Measurements from ENCODE around the gene ACCSL.

DNA sequence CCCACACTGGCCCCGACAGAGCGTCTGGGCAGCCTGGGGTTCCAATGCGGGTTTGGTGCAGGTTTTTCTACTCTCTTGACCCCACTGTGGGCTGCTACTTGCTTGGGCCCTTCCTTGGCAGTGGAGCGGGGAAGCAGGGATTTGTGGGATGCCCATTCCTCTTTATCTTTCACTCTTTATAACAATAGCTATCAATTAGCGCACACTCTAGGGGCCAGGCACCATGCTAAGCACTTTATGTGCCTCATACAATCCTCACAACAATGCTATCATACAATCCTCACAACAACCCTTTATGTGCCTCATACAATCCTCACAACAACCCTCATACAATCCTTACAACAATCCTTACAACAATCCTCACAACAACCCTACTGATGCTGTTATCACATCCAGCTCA lies 31.0 kb downstream of the ACCSL start:
- TF ChIP-seq, protein P1, sequence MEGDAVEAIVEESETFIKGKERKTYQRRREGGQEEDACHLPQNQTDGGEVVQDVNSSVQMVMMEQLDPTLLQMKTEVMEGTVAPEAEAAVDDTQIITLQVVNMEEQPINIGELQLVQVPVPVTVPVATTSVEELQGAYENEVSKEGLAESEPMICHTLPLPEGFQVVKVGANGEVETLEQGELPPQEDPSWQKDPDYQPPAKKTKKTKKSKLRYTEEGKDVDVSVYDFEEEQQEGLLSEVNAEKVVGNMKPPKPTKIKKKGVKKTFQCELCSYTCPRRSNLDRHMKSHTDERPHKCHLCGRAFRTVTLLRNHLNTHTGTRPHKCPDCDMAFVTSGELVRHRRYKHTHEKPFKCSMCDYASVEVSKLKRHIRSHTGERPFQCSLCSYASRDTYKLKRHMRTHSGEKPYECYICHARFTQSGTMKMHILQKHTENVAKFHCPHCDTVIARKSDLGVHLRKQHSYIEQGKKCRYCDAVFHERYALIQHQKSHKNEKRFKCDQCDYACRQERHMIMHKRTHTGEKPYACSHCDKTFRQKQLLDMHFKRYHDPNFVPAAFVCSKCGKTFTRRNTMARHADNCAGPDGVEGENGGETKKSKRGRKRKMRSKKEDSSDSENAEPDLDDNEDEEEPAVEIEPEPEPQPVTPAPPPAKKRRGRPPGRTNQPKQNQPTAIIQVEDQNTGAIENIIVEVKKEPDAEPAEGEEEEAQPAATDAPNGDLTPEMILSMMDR (optimal IDR thresholded peaks at IDR 0.05 in 1 of 3, IDR thresholded peaks at IDR 0.05 in 1 of 3, conservative IDR thresholded peaks at IDR 0.05 in 1 of 3; ENCODE audit: extremely low read depth in 1 of 3, insufficient read depth in 2 of 3, low read length in 3 of 3), result no peak
- TF ChIP-seq EZH2 (IDR thresholded peaks at IDR 0.05; ENCODE audit: low read length), result no peak
